ENCODE results near the gene MUC12. TPM values are rescaled to one million over a fixed set of nuclear protein-coding genes. Genes with fewer than 3 reads are reported as not detected.

The MUC12 gene
- total and polyA plus RNA-seq, 9 of the 15 experiments (the other 6 are each of a cell fraction or from before 2014, with no cell fraction given) = 0.23 to 1.2 (median 0.79) TPM; not detected in 1

- no peak for TF ChIP-seq HMG20B (CRISPR knock-in tag; IDR thresholded peaks at IDR 0.05)
- no peak for TF ChIP-seq SP1 (CRISPR knock-in tag; IDR thresholded peaks at IDR 0.05)
- TF ChIP-seq HDAC2 (IDR thresholded peaks at IDR 0.05) = peak; percentile 82
- TF ChIP-seq MEF2A (IDR thresholded peaks at IDR 0.05; ENCODE audit: control insufficient read depth, low read depth, low read length) = no peak
- no peak for TF ChIP-seq STAG1 (CRISPR knock-in tag; IDR thresholded peaks at IDR 0.05; ENCODE audit: borderline replicate concordance)
- TF ChIP-seq PHF20 (IDR thresholded peaks at IDR 0.05; ENCODE audit: partially characterized antibody) = peak; percentile 45
- no peak for TF ChIP-seq SPI1 (IDR thresholded peaks at IDR 0.05; ENCODE audit: borderline replicate concordance, low read depth, low read length)
- TF ChIP-seq CC2D1A (IDR thresholded peaks at IDR 0.05) = 0 out of 2 replicates have a peak, but pooled peaks have one; percentile 15
- no peak for TF ChIP-seq HDGF (IDR thresholded peaks at IDR 0.05)
- TF ChIP-seq CHD2 (IDR thresholded peaks at IDR 0.05; ENCODE audit: low read depth, low read length) = no peak
- TF ChIP-seq IRF9 (tag; IDR thresholded peaks at IDR 0.05) = no peak
- no peak for TF ChIP-seq COPS2 (conservative IDR thresholded peaks at IDR 0.05)
- TF ChIP-seq KDM1A (IDR thresholded peaks at IDR 0.05) = peak; percentile 70 to 82
- TF ChIP-seq REST (IDR thresholded peaks at IDR 0.05; ENCODE audit: borderline replicate concordance) = peak; percentile 10; the same call in 1 of the 2 replicates
- no peak for TF ChIP-seq REST (CRISPR knock-in tag; IDR thresholded peaks at IDR 0.05; ENCODE audit: low read depth)
- TF ChIP-seq CBX3 (IDR thresholded peaks at IDR 0.05; ENCODE audit: borderline replicate concordance in 1 of 2, low read length in 2 of 2) = 0 out of 3 replicates have a peak, but pooled peaks of 1 of the 2 experiments have one; percentile 35
- no peak for TF ChIP-seq ZNF592 (IDR thresholded peaks at IDR 0.05)
Observed at GRCh38 chr7:100967292-100967863, 2.0 kb upstream of the MUC12 start (continued).

All from K562 (cell line).